GM12892 (cell line): ENCODE data around the gene ZNF688.
A peak's percentile ranks its signal among the peaks of the same experiment; 100 is the strongest.
"Not testable (repeated sequence)": the region's sequence is repeated elsewhere in the genome, so short reads cannot be mapped to it uniquely, and the experiment has no call there.

Source experiments
- DNase-seq: peaks from one replicate; pipeline ENCODE4 v3.0.0; 2011; ENCODE audit not compliant: insufficient read length
- FAIRE-seq: peaks from 2 replicates; lab custom pipeline; 2011; peaks lifted over from hg19 to GRCh38; lab: Jason Lieb, UNC
- POLR2A ChIP-seq: IDR thresholded peaks from 2 replicates; pipeline ENCODE4 v1.6.1; 2011; ENCODE audit warnings: low read depth, low read length, control low read depth
- POLR2AphosphoS5 ChIP-seq: IDR thresholded peaks from 2 replicates; pipeline ENCODE4 v1.6.1; 2011; ENCODE audit warnings: low read depth, low read length, control low read depth
- TAF1 ChIP-seq: IDR thresholded peaks from 2 replicates; pipeline ENCODE4 v1.6.1; 2011; ENCODE audit warnings: low read depth, mild to moderate bottlenecking, control low read depth, low read length, borderline replicate concordance

The ZNF688 gene

DNA sequence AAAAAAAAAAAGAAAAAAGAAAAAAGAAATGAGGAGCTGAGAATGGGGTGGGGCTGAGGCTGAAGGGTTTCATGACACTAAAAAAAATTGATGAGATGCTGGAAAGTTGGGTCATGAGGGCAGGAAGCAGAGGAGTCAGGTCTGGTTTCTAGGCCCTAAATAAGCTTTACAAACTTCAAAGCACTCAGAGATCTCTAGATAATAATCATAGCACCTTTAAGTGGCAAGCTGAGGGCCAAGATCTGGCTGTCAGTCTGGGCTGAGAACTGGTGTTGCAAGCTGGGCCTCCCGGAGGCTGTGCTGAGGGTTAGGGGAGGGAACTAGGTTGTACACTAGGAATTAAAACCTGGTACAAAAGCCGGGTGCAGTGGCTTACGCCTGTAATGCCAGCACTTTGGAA lies 19.7 kb downstream of the ZNF688 start:
- FAIRE-seq (no peak), DNase-seq (no peak)
- TF ChIP-seq TAF1, result no peak
- no peak for TF ChIP-seq POLR2AphosphoS5
- TF ChIP-seq POLR2A, result no peak

DNA sequence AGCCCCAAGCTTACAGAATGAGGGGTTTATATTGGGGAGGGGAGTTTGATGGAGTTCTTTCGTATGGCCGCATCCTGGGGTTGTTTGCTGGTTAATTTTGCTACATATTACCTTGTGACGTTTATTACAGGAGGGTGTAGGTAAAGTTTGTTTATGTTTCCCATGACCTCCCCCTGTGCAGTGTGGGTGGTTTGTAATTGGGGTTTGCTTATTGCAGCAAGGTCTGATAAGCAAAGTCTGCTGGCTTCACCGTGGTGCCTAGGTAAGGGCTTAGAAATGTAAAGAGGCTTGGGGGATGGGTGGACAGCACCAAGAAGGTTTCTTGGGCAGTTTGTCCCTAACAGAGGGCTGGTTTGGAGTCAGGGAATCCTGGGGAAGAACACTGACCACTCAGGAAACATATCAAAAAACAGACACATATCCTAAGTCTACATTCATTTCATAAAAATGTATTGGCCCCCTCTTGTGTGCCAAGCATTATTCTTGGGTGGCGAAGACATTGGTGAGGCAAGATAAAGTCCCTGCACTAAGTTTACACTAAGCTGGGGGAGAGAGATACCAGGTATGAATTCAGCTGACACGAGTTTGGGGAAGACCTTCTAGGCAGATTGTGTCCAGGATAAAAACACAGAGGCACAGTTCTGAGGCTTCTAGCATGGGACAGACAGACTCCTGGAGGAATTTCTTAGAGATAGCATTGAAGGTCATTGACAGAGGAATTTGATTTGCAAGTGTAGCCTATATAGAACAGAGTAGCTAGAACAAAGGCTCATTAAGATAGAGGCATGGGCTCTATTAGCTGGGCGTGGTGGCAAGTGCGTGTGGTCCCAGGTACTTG lies 22.9 kb downstream of the ZNF688 start:
- no peak for DNase-seq
- TF ChIP-seq POLR2A (no peak), TAF1 (no peak), POLR2AphosphoS5 (no peak)
- no peak for FAIRE-seq

DNA sequence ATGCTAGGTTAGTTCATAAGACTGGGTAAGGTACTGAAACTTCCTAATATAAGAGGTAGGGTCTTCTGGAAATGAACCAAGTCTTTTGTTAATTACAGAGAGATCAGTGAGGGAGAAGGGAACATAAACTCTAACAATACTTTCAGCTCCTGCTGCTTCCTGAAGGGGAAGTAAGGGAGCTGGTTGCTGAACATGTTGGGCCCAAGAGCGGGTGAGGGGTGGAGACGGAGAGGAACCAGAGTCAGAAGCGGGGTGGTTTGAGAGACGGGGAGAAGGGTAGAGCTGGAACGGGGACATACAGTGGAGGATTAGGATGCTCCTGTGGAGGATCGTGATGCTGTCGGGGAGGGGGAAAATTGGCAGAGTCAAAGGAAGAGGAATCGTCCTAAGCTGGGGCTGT lies 25.4 kb downstream of the ZNF688 start:
- no peak for TF ChIP-seq POLR2AphosphoS5
- TF ChIP-seq POLR2A, result no peak
- TF ChIP-seq TAF1, result no peak
- no peak for FAIRE-seq
- no peak for DNase-seq

DNA sequence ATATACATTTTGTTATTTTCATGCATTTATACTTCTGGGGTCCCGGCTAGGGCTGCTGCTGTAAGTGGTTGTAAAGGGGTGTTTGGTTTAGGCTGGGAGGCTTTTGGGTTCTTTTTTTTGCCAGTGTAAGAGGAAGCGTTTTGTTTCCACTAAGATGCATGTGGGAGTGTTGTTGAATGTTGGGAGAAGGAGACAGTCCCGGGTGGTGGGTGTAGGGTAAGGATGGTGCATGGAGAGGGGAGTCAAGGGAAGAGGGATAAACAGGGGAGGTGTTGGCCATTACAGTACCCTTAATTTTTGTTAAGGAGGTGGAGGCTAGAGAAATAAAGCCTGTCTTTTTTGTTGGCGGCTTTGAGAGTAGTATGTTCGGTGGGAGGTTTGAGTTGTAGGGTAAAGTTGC lies 28.4 kb downstream of the ZNF688 start:
- DNase-seq, result no peak
- TF ChIP-seq POLR2A (no peak), TAF1 (no peak), POLR2AphosphoS5 (no peak)
- FAIRE-seq, result no peak

DNA sequence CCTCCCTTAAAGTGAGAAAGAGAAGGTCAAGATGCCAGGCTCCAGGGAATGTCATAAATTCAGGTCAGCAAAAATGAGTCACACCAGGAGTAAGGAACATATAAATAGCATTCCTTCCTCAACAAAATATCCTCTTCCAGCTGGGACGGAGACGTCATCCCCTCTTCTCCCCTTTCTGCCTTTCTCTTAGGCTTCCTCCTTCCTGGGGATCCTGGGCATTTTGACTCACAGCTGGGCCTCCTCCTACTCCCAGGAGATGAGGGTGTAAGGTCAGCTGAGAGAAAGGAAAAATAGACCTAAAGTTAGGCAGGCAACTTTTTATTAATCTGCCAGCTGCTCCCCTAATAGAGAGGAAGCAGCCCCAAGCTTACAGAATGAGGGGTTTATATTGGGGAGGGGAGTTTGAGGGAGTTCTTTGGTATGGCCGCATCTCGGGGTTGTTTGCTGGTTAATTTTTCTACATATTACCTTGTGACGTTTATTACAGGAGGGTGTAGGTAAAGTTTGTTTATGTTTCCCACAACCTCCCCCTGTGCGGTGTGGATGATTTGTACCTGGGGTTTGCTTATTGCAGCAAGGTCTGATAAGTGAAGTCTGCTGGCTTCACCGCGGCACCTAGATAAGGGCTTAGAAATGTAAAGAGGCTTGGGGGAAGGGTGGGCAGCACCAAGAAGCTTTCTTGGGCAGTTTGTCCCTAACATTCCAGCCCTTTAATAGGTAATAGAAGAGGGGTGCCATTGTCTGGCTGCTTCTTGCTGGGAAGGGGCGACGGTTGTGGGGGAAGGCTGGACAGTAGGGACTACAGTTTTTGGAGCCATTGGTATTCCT lies 29.8 kb downstream of the ZNF688 start:
- DNase-seq (no peak), FAIRE-seq (no peak)
- TF ChIP-seq POLR2AphosphoS5 (no peak), POLR2A (no peak), TAF1 (no peak)

DNA sequence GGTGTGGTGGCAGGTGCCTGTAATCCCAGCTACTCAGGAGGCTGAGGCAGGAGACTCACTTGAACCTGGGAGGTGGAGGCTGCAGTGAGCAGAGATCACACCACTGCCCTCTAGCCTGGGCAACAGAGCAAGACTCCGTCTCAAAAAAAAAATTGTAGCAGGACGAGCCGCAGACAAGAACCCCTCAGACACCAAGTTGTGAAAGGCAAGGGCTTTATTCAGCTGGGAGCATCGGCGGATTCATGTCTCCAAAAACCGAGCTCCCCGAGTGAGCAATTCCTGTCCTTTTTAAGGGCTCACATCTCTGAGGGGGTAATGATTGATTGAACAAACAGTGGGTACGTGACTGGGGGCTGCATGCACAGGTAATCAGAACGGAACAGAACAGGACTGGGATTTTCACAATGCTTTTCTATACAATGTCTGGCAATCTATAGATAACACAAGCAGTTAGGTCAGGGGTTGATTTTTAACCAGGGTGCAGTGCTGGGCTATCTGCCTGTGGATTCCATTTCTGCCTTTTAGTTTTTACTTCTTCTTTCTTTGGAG lies 30.5 kb downstream of the ZNF688 start:
- DNase-seq, FAIRE-seq: not testable (repeated sequence)

GRCh38 chr16:30539986-30540526 lies 31.5 kb downstream of the ZNF688 start:
- DNase-seq, FAIRE-seq: not testable (repeated sequence)

DNA sequence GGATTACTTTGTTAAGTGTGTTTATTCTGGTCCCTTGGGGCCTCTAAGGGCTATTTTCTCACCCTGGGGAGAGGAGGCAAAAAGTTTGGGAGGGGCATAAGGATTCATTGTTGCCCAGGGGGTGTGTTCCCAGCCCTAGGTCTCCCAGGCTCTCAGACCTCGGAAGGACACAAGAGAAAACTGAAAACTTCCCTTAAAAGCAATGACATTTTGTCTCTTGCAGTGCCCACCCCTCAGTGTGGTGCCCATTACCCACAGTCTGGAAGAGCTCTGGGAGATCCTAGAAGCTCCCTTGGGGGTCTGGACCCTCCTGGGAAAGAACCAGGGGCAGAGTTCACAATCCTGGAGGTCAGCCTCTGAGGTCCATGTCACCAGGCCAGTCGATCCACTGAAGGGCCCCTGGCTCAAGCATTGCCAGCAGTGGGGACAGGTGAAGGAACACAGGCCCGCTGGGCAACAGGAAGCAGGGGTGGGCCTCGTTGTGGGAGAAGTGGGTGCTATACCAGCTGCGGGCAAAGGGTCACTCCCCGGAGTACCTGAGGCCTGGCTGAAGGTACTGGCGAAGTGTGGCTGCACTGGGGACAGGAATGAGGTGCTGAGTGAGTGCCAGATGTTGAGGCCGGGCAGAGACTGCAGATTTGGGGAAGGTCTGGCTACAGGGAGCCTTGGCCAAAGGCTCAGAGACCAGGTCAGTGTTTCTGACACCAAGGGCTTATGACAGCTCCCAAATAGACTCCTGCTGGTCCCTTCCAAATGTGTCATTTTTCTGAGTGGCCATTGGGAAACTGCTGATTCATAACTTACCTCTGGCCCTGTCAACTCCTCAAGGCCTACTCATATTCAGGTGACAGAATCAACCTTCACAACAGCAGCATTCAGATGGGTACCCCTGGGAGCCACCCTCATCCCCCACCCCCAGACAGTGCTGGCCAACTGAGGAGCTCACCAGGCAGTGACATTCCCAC lies 32.2 kb downstream of the ZNF688 start:
- no peak for DNase-seq
- no peak for FAIRE-seq
- TF ChIP-seq POLR2AphosphoS5 (no peak), POLR2A (no peak), TAF1 (no peak)

DNA sequence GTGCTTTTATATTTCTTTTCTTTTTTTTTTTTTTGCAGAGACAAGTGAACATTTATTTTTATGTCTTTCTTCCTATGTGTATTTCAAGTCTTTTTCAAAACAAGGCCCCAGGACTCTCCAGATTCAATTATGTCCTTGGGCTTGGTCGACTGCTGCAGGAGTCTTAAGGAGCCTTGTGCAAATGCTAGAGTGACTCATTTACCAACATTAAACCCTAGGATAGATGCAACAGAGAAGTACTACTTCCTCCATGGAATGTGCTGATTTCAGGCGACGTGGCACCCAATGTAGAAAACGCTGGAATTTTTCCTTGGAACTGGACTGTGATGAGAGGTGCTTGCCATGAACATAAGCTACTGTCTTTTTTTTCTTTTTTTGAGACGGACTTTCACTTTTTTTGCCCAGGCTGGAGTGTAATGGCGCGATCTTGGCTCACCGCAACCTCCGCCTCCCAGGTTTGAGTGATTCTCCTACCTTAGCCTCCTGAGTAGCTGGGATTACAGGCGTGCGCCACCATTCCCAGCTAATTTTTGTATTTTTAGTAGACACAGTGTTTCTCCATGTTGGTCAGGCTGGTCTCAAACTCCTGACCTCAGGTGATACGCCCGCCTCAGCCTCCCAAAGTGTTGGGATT lies 35.0 kb downstream of the ZNF688 start:
- not testable (repeated sequence) for DNase-seq, FAIRE-seq

- FAIRE-seq (peak; percentile 70), DNase-seq (peak; percentile 77)
- peak; percentile 61 for TF ChIP-seq POLR2A
- TF ChIP-seq POLR2AphosphoS5, result peak; percentile 33; the same call in 1 of the 2 replicates
- TF ChIP-seq TAF1, result 0 out of 2 replicates have a peak, but pooled peaks have one; percentile 29
These were observed 35.7 kb downstream of the ZNF688 start for GRCh38 chr16:30535777-30536190.
